Prostate gland (tissue), 2 donors: Measurements from ENCODE around the gene CACNA1D. TPM values are rescaled to one million over a fixed set of nuclear protein-coding genes. Genes with fewer than 3 reads are reported as not detected.

ENCODE experiments used
- DNase-seq: peaks from one replicate; pipeline ENCODE4 v3.0.0-alpha.2; 2019; ENCODE audit warnings: low spot score
- H3K27ac ChIP-seq, 2 donors: fragments of 200-600 bp; sonication (generic); 2 replicates each; pipeline ENCODE4 v1.5.1; 2017 to 2019
- H3K27me3 ChIP-seq: fragments of 200-600 bp; sonication (generic); replicated peaks from 2 replicates; pipeline ENCODE4 v1.5.1; 2019; ENCODE audit not compliant: insufficient read depth
- H3K36me3 ChIP-seq, 2 donors: fragments of 200-600 bp; sonication (generic); 1 replicate in 1 of 2; 2 replicates in 1 of 2; pipeline versions ENCODE4 v1.5.1 to v1.8.1; 2017 to 2019
- H3K4me1 ChIP-seq: fragments of 200-600 bp; sonication (generic); replicated peaks from 2 replicates; pipeline ENCODE4 v1.5.1; 2019
- H3K4me3 ChIP-seq, 2 donors: fragments of 200-600 bp; sonication (generic); 2 replicates each; pipeline ENCODE4 v1.5.1; 2017 to 2019
- H3K9me3 ChIP-seq: fragments of 200-600 bp; sonication (generic); 2 replicates; pipeline ENCODE4 v1.5.1; 2017
- CTCF ChIP-seq, 4 experiments: fragments of 200-600 bp in 2 of 4; fragments of 450-650 bp in 2 of 4; sonication (generic) in 2 of 4; IDR thresholded peaks; 1 replicate in 3 of 4; 2 replicates in 1 of 4; pipeline ENCODE4 v1.5.1; 2016 to 2019; ENCODE audit warnings: antibody characterized with exemption in 4 of 4, mild to moderate bottlenecking in 2 of 4, moderate library complexity in 2 of 4
- POLR2A ChIP-seq: fragments of 450-650 bp; IDR thresholded peaks from one replicate; pipeline ENCODE4 v1.6.1; 2016; ENCODE audit warnings: antibody characterized with exemption, mild to moderate bottlenecking
- POLR2AphosphoS5 ChIP-seq: sonication (generic); formaldehyde crosslinking; IDR thresholded peaks from one replicate; pipeline ENCODE4 v1.6.1; 2017; ENCODE audit warnings: antibody characterized with exemption
- WGBS: methylation state at CpG from one replicate; pipeline ENCODE4 v1.1.5; 2018; 5-methylcytosine and 5-hydroxymethylcytosine counted together
- intact Hi-C: fragments of 100-400 bp; cut with DNase I; formaldehyde crosslinking; loops from one replicate; pipeline ENCODE4 v1.14.2; 2022
- total RNA-seq, 2 donors: library from RNA; depleted of rRNA; stranded (reverse); fragments of >200 nt; gene quantifications; one replicate each; pipeline ENCODE4 v1.1.0, GENCODE V29; 2016

CACNA1D gene
- total RNA-seq, 2 donors from 2014 or later, result 15.5 to 45.1 TPM

- H3K27me3 ChIP-seq, result no peaks in the 10 kb centered on the region
- intact Hi-C loops, result no loop called here
- no peak overlapping the region for H3K27ac ChIP-seq
- H3K4me1 ChIP-seq, result peaks cover 5% of the 10 kb centered on the region
- H3K36me3 ChIP-seq, result no peaks in the 10 kb centered on the region
- TF ChIP-seq POLR2A, result no peak
- 75% methylated on average over 10 of the region's 12 CpGs for WGBS
- H3K4me3 ChIP-seq, result no peak overlapping the region
- no peak for DNase-seq
- no peaks in the 10 kb centered on the region for H3K9me3 ChIP-seq
Observed at GRCh38 chr3:53768478-53769459, 274.4 kb downstream of the CACNA1D start.

- Histone ChIP-seq H3K27me3 (no peaks in the 10 kb centered on the region), H3K4me3 (no peak overlapping the region), H3K27ac (no peak overlapping the region), H3K9me3 (no peaks in the 10 kb centered on the region), H3K4me1 (peaks cover 5% of the 10 kb centered on the region), H3K36me3 (no peaks in the 10 kb centered on the region)
- intact Hi-C loops, result no loop called here
- no peak for DNase-seq
- TF ChIP-seq CTCF (IDR thresholded peaks at IDR 0.05) (no peak), POLR2A (no peak), POLR2AphosphoS5 (no peak)
- WGBS, result 78% methylated on average over 14 of the region's 14 CpGs
Observed at GRCh38 chr3:53772562-53772961, 278.2 kb downstream of the CACNA1D start.

- H3K4me1 ChIP-seq, result peaks cover 5% of the 10 kb centered on the region
- intact Hi-C loops, result no loop called here
- H3K27ac ChIP-seq, result no peak overlapping the region
- no peaks in the 10 kb centered on the region for H3K36me3 ChIP-seq
- no peaks in the 10 kb centered on the region for H3K9me3 ChIP-seq
- DNase-seq, result no peak
- no peaks in the 10 kb centered on the region for H3K27me3 ChIP-seq
- H3K4me3 ChIP-seq, result no peak overlapping the region
- no peak for TF ChIP-seq POLR2AphosphoS5
- no peak for TF ChIP-seq CTCF (IDR thresholded peaks at IDR 0.05)
- no peak for TF ChIP-seq POLR2A
- WGBS, result 20% methylated on average over 5 of the region's 5 CpGs
Observed at GRCh38 chr3:53773021-53773436, 278.6 kb downstream of the CACNA1D start.

- Histone ChIP-seq H3K4me3 (no peak overlapping the region), H3K27me3 (no peaks in the 10 kb centered on the region), H3K4me1 (peaks cover 5% of the 10 kb centered on the region), H3K27ac (no peak overlapping the region), H3K9me3 (no peaks in the 10 kb centered on the region), H3K36me3 (no peaks in the 10 kb centered on the region)
- TF ChIP-seq POLR2AphosphoS5 (peak; percentile 39), CTCF (IDR thresholded peaks at IDR 0.05) (no peak), POLR2A (no peak)
- intact Hi-C loops, result no loop called here
- 50% methylated on average over 10 of the region's 10 CpGs for WGBS
- peak; percentile 27 for DNase-seq
Observed at GRCh38 chr3:53773611-53774368, 279.4 kb downstream of the CACNA1D start.

GRCh38 chr3:53774414-53774813, 280.0 kb downstream of the CACNA1D start:
- TF ChIP-seq POLR2AphosphoS5 (no peak), CTCF (IDR thresholded peaks at IDR 0.05) (no peak), POLR2A (no peak)
- Histone ChIP-seq H3K36me3 (no peaks in the 10 kb centered on the region), H3K27me3 (no peaks in the 10 kb centered on the region), H3K4me1 (peaks cover 5% of the 10 kb centered on the region), H3K27ac (no peak overlapping the region), H3K9me3 (no peaks in the 10 kb centered on the region), H3K4me3 (no peak overlapping the region)
- intact Hi-C loops, result no loop called here
- no peak for DNase-seq
- WGBS, result 68% methylated on average over 8 of the region's 8 CpGs
